A549 (cell line): ENCODE data around the gene DOCK1. TPM values are rescaled to one million over a fixed set of nuclear protein-coding genes. Genes with fewer than 3 reads are reported as not detected.

Experiments used
- ATAC-seq, 2 experiments: fragments of 200-7000 bp in 1 of 2; fragments of >200 bp in 1 of 2; cut with Nextera tagmentation in 1 of 2; cut with Tn5 transposase in 1 of 2; 3 replicates each; pipeline versions ENCODE4 v1.8.0 to v1.9.1; 2018 to 2020; ENCODE audit warnings: mild to moderate bottlenecking in 1 of 2, moderate library complexity in 1 of 2
- CTCF ChIA-PET: fragments of 300-600 bp; sonication (Branson Sonifier 250); formaldehyde crosslinking; extraction: SDS; loops from one replicate; lab custom pipeline; 2021; ENCODE audit warnings: antibody characterized with exemption, inconsistent platforms; lab: Yijun Ruan, JAX
- POLR2A ChIA-PET: fragments of 350-600 bp; formaldehyde crosslinking; extraction: SDS; loops from one replicate; lab custom pipeline; 2021; ENCODE audit warnings: antibody characterized with exemption, inconsistent platforms; lab: Yijun Ruan, JAX
- DNase-seq, 2 experiments: peaks; one replicate each; pipeline versions ENCODE4 v3.0.0 to v3.0.0-alpha.2; 2011 to 2016; ENCODE audit warnings: low read depth in 1 of 2, low spot score in 1 of 2
- FAIRE-seq: peaks from 2 replicates; lab custom pipeline; 2011; peaks lifted over from hg19 to GRCh38; lab: Jason Lieb, UNC
- H3K27ac ChIP-seq, 2 experiments: fragments of >200 bp; sonication (Bioruptor Twin); formaldehyde crosslinking; 3 replicates each; pipeline ENCODE4 v1.5.1; 2016 to 2017
- H3K4me1 ChIP-seq: fragments of >200 bp; sonication (Bioruptor Twin); formaldehyde crosslinking; 3 replicates; pipeline ENCODE4 v1.6.1; 2016
- H3K4me2 ChIP-seq: fragments of >200 bp; sonication (Bioruptor Twin); formaldehyde crosslinking; 3 replicates; pipeline ENCODE4 v1.6.1; 2016
- H3K4me3 ChIP-seq: fragments of >200 bp; sonication (Bioruptor Twin); formaldehyde crosslinking; 3 replicates; pipeline ENCODE4 v1.5.1; 2016
- H3K9me3 ChIP-seq: fragments of >200 bp; sonication (Bioruptor Twin); formaldehyde crosslinking; 3 replicates; pipeline ENCODE4 v1.6.1; 2016
- CBX2 ChIP-seq: fragments of 200-600 bp; sonication (generic); IDR thresholded peaks from 2 replicates; pipeline ENCODE4 v1.6.1; 2016; ENCODE audit warnings: low read depth, mild to moderate bottlenecking, borderline replicate concordance
- CBX8 ChIP-seq: fragments of 200-600 bp; sonication (generic); IDR thresholded peaks from 2 replicates; pipeline ENCODE4 v1.6.1; 2016
- CEBPB ChIP-seq, 2 experiments: fragments of >200 bp in 1 of 2; sonication (Bioruptor Twin) in 1 of 2; formaldehyde crosslinking in 1 of 2; IDR thresholded peaks; 2 replicates each; pipeline ENCODE4 v1.6.1; 2012 to 2016
- CHD2 ChIP-seq: fragments of 150-350 bp; IDR thresholded peaks from 2 replicates; pipeline ENCODE4 v1.6.1; 2014; ENCODE audit warnings: low read length; ENCODE audit not compliant: partially characterized antibody
- EHMT2 ChIP-seq: fragments of 200-600 bp; sonication (generic); IDR thresholded peaks from 2 replicates; pipeline ENCODE4 v1.6.1; 2016; ENCODE audit warnings: antibody characterized with exemption, low read depth, mild to moderate bottlenecking, moderate library complexity
- FOSB ChIP-seq: fragments of 250-450 bp; sonication (Bioruptor Pico); IDR thresholded peaks from 2 replicates; pipeline ENCODE4 v1.5.0; 2020; ENCODE audit warnings: mild to moderate bottlenecking, moderate library complexity
- FOSL2 ChIP-seq, 2 experiments: fragments of 450-650 bp in 1 of 2; fragments of >200 bp in 1 of 2; sonication (Bioruptor Twin) in 1 of 2; formaldehyde crosslinking; IDR thresholded peaks; 2 replicates each; pipeline versions ENCODE4 v1.5.0 to v1.6.1; 2016 to 2020; ENCODE audit warnings: mild to moderate bottlenecking in 1 of 2, moderate library complexity in 1 of 2
- GATA3 ChIP-seq: IDR thresholded peaks from 2 replicates; pipeline ENCODE4 v1.6.1; 2012; ENCODE audit warnings: borderline replicate concordance
- HDAC2 ChIP-seq: fragments of 200-600 bp; sonication (generic); IDR thresholded peaks from 2 replicates; pipeline ENCODE4 v1.6.1; 2016
- HOXA7 ChIP-seq: fragments of 250-450 bp; sonication (Bioruptor Pico); IDR thresholded peaks from 2 replicates; pipeline ENCODE4 v1.5.0; 2020; ENCODE audit warnings: mild to moderate bottlenecking, moderate library complexity
- HOXB13 ChIP-seq: fragments of 250-450 bp; sonication (Bioruptor Pico); IDR thresholded peaks from 2 replicates; pipeline ENCODE4 v1.5.0; 2020; ENCODE audit warnings: low read depth, mild to moderate bottlenecking, moderate library complexity
- JUN ChIP-seq, 2 experiments: fragments of >200 bp; sonication (Bioruptor Twin); formaldehyde crosslinking; IDR thresholded peaks; 2 replicates in 1 of 2; 3 replicates in 1 of 2; pipeline ENCODE4 v1.6.1; 2016 to 2017
- KDM5A ChIP-seq: fragments of 200-600 bp; sonication (generic); IDR thresholded peaks from 2 replicates; pipeline ENCODE4 v1.6.1; 2016; ENCODE audit warnings: antibody characterized with exemption, mild to moderate bottlenecking
- NR3C1 ChIP-seq: fragments of >200 bp; sonication (Bioruptor Twin); formaldehyde crosslinking; IDR thresholded peaks from 3 replicates; pipeline ENCODE4 v1.6.1; 2017
- RAD21 ChIP-seq, 2 experiments: fragments of >200 bp in 1 of 2; sonication (Bioruptor Twin) in 1 of 2; formaldehyde crosslinking in 1 of 2; IDR thresholded peaks in 1 of 2; conservative IDR thresholded peaks in 1 of 2; 2 replicates in 1 of 2; 3 replicates in 1 of 2; pipeline ENCODE4 v1.6.1; 2012 to 2018; ENCODE audit warnings: inconsistent platforms in 1 of 2
- SREBF2 ChIP-seq: fragments of 450-650 bp; IDR thresholded peaks from 2 replicates; pipeline ENCODE4 v1.6.1; 2014; ENCODE audit warnings: mild to moderate bottlenecking, moderate library complexity
- ZFP36 ChIP-seq: fragments of 450-650 bp; IDR thresholded peaks from 2 replicates; pipeline ENCODE4 v1.6.1; 2014; ENCODE audit warnings: borderline replicate concordance; ENCODE audit not compliant: partially characterized antibody
- ZSCAN20 ChIP-seq: fragments of 250-450 bp; sonication (Bioruptor Pico); IDR thresholded peaks from 2 replicates; pipeline ENCODE4 v1.8.0; 2022; ENCODE audit warnings: mild to moderate bottlenecking, moderate library complexity
- WGBS: methylation state at CpG from one replicate; pipeline ENCODE4 v1.1.6; 2017; ENCODE audit errors: missing lambda C conversion rate; 5-methylcytosine and 5-hydroxymethylcytosine counted together
- polyA plus RNA-seq, 4 experiments: library from polyadenylated mRNA; depleted of rRNA in 3 of 4; stranded (reverse); fragments of >200 nt; fragmentation: RNase III in 1 of 4; extraction: RNeasy Plus Mini Kit Qiagen cat#74134 plus additional on column Dnase treatment in 1 of 4; gene quantifications; 2 replicates in 3 of 4; 3 replicates in 1 of 4; pipeline ENCODE4 v1.2.3, GENCODE V29; 2011 to 2017
- TF ChIP-seq, protein P1 (sequence below): fragments of 450-650 bp; IDR thresholded peaks from 2 replicates; pipeline ENCODE4 v1.6.1; 2014; ENCODE audit warnings: antibody characterized with exemption
- TF ChIP-seq, protein P2 (sequence below): fragments of >200 bp; sonication (Bioruptor Twin); formaldehyde crosslinking; IDR thresholded peaks from 3 replicates; pipeline ENCODE4 v1.6.1; 2016
- TF ChIP-seq, protein P3 (sequence below): fragments of >200 bp; sonication (Bioruptor Twin); formaldehyde crosslinking; IDR thresholded peaks from 3 replicates; pipeline ENCODE4 v1.5.1; 2016

The DOCK1 gene
- polyA plus RNA-seq, 2 of the 4 experiments (the other 2 are of a cell fraction), result 22.6 to 28.2 TPM

DNA sequence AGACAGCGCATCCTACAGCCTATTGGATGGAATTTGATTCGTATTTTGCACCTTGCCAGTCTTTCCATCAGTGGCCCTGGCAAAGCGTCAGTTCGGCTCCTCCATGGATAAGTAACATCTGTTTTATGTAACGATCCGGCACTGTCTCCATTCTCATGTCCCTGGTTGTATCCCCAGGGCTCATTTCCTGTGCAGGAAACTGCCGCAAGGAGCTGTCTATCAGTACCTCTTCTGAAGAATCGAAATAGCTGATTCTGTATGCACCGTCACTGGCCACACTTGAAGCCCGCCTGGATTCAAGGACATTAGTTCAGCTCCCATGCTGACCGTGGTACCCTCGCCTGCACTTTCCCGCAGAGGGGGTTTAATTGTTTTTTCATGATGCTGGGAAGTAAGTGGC lies 590.8 kb downstream of the DOCK1 start:
- TF ChIP-seq KDM5A (no peak), ZSCAN20 (CRISPR knock-in tag) (no peak), EHMT2 (no peak), NR3C1 (no peak), RAD21 (conservative IDR thresholded peaks at IDR 0.05 in 1 of 2, IDR thresholded peaks at IDR 0.05 in 1 of 2) (no peak), HDAC2 (no peak)
- TF ChIP-seq, protein P1, sequence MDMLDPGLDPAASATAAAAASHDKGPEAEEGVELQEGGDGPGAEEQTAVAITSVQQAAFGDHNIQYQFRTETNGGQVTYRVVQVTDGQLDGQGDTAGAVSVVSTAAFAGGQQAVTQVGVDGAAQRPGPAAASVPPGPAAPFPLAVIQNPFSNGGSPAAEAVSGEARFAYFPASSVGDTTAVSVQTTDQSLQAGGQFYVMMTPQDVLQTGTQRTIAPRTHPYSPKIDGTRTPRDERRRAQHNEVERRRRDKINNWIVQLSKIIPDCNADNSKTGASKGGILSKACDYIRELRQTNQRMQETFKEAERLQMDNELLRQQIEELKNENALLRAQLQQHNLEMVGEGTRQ, result no peak
- TF ChIP-seq, all 56 proteins: peak for 0
- Histone ChIP-seq H3K4me3 (no peak overlapping the region), H3K4me1 (no peaks in the 10 kb centered on the region), H3K27ac (no peak overlapping the region), H3K4me2 (no peak overlapping the region), H3K9me3 (no peaks in the 10 kb centered on the region)
- DNase-seq (no peak), ATAC-seq (no peak), FAIRE-seq (no peak)
- ChIA-PET POLR2A (no interaction called here), CTCF (no interaction called here)
- WGBS, result 45% methylated on average over 13 of the region's 13 CpGs

DNA sequence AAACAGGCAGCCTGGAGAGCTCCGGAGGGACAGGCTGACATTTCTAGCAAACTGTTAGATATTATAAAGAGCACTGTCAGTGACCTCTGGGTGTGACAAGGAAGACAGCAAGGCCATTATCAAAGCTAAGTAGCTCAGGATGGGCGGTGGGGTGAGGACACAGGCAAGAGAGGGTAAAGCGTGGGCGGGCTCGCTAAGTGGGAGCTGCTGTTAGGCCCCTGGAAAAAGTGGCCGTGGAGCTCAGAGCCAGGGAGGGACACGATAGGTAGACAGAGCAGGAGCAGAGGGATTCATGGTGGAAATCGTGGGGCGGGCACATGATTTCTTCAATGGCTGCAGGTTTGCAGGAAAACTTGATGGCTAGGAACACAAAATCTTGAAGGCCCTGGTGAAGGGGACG lies 592.5 kb downstream of the DOCK1 start:
- WGBS, result 37% methylated on average over 10 of the region's 10 CpGs
- ATAC-seq (no peak), DNase-seq (no peak), FAIRE-seq (no peak)
- no peaks in the 10 kb centered on the region for H3K9me3 ChIP-seq
- H3K4me2 ChIP-seq, result no peak overlapping the region
- no peak overlapping the region for H3K27ac ChIP-seq
- ChIA-PET POLR2A (no interaction called here), CTCF (interaction anchor here (0.8 kb wide), 2 partner anchors 16 to 19 kb away, joined by 3 read pairs; no protein-coding TSS in a partner anchor)
- TF ChIP-seq CHD2, result no peak
- TF ChIP-seq, protein P2, sequence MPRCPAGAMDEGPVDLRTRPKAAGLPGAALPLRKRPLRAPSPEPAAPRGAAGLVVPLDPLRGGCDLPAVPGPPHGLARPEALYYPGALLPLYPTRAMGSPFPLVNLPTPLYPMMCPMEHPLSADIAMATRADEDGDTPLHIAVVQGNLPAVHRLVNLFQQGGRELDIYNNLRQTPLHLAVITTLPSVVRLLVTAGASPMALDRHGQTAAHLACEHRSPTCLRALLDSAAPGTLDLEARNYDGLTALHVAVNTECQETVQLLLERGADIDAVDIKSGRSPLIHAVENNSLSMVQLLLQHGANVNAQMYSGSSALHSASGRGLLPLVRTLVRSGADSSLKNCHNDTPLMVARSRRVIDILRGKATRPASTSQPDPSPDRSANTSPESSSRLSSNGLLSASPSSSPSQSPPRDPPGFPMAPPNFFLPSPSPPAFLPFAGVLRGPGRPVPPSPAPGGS, result no peak
- no peak for TF ChIP-seq ZSCAN20 (CRISPR knock-in tag)
- no peak overlapping the region for H3K4me3 ChIP-seq
- H3K4me1 ChIP-seq, result no peaks in the 10 kb centered on the region

DNA sequence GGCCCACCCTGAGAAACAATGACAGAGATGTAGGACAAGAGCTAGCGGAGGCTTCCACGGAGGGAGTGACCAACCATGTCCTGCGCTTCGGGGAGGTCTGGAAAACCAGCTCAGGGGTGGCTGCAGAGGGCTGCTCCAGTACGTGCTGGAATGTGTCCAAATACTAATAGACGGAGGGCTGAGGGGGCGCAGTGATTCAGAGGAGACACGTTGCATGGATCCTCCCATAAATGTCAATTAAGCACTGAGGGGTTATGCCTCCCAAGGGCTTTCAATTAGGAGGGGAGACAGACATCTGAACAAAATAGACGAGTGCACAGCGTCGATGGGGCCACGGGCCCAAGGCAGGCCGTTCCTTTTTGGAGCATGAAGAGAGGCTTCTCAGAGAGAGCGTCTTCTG lies 592.9 kb downstream of the DOCK1 start:
- no peaks in the 10 kb centered on the region for H3K9me3 ChIP-seq
- no peaks in the 10 kb centered on the region for H3K4me1 ChIP-seq
- DNase-seq (no peak), ATAC-seq (no peak), FAIRE-seq (no peak)
- CTCF ChIA-PET, result interaction anchor here (0.8 kb wide), 1 partner anchor 19 kb away, joined by 3 read pairs; no protein-coding TSS in a partner anchor
- H3K4me3 ChIP-seq, result no peak overlapping the region
- no peak overlapping the region for H3K27ac ChIP-seq
- no peak overlapping the region for H3K4me2 ChIP-seq
- POLR2A ChIA-PET, result no interaction called here
- 47% methylated on average over 14 of the region's 14 CpGs for WGBS
- TF ChIP-seq, protein P2, result no peak
- TF ChIP-seq HOXB13 (no peak), CEBPB (IDR thresholded peaks at IDR 0.05) (no peak), HOXA7 (no peak), NR3C1 (no peak), CBX8 (no peak), FOSB (CRISPR knock-in tag) (no peak), JUN (IDR thresholded peaks at IDR 0.05) (no peak), GATA3 (no peak), FOSL2 (IDR thresholded peaks at IDR 0.05) (no peak), FOSL2 (CRISPR knock-in tag; IDR thresholded peaks at IDR 0.05) (no peak), SREBF2 (no peak), ZFP36 (no peak), CBX2 (no peak)
- TF ChIP-seq, protein P3, sequence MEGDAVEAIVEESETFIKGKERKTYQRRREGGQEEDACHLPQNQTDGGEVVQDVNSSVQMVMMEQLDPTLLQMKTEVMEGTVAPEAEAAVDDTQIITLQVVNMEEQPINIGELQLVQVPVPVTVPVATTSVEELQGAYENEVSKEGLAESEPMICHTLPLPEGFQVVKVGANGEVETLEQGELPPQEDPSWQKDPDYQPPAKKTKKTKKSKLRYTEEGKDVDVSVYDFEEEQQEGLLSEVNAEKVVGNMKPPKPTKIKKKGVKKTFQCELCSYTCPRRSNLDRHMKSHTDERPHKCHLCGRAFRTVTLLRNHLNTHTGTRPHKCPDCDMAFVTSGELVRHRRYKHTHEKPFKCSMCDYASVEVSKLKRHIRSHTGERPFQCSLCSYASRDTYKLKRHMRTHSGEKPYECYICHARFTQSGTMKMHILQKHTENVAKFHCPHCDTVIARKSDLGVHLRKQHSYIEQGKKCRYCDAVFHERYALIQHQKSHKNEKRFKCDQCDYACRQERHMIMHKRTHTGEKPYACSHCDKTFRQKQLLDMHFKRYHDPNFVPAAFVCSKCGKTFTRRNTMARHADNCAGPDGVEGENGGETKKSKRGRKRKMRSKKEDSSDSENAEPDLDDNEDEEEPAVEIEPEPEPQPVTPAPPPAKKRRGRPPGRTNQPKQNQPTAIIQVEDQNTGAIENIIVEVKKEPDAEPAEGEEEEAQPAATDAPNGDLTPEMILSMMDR, result no peak
- TF ChIP-seq, all 56 proteins: peak for 0
